ENCODE measurements around the gene MIDN. TPM values are rescaled to one million over a fixed set of nuclear protein-coding genes. Genes with fewer than 3 reads are reported as not detected.

Gene MIDN
- total and polyA plus RNA-seq, 3 donors from 2014 or later, result 30.3 to 42.4 (median 38.2) TPM

DNA sequence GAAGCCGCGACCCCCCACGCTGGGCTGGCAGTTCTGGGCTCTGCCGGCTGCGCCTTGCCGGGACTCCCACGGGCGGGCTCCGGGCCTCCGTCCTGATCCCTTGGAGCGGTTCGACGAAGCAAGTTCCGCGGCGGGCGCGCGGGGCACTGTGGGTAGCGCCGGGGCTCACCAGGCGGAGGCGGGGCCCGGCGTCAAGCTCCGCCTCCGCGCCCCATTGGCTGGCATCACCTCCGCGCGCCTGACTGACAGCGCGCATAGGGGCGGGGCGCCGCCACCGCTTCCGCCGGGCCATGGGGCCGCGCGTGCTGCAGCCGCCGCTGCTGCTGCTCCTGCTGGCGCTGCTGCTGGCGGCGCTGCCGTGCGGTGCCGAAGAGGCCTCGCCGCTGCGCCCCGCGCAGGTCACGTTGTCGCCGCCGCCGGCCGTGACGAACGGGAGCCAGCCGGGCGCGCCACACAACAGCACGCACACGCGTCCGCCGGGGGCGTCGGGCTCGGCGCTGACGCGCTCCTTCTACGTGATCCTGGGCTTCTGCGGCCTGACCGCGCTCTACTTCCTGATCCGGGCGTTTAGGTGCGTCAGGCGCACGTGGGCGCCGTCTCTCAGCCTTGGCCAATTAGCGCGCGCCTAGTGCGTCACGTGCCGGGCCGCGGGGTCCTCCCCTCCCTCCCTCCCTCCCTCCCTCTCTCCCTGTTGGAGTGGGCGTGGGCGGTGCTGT lies 27.0 kb downstream of the MIDN start, which contains the start of gene FAM174C:
TSS of gene FAM174C (plus strand) at position 271 of the 716 bp plus-strand sequence. CDS start at position 291, 20 bp downstream.
- Histone ChIP-seq H3K9me3 (no peaks in the 10 kb centered on the region), H3K4me1 (peaks cover 52% of the 10 kb centered on the region), H3K36me3 (ENCODE audit: low read depth, missing control alignments) (no peaks in the 10 kb centered on the region), H3K27me3 (no peaks in the 10 kb centered on the region), H3K27ac (peak within 1 kb of the TSS; percentile 93 to 99), H3K4me3 (peak within 1 kb of the TSS; percentile 68 to 71)
- TF ChIP-seq POLR2A (IDR thresholded peaks at IDR 0.05) (no peak), CTCF (IDR thresholded peaks at IDR 0.05) (no peak)
- DNase-seq, result peak; percentile 97
- intact Hi-C loops (cut with DNase I; ENCODE audit: low total_unique reads), result no loop called here
- 0% methylated on average over 17 to 48 of the region's 98 CpGs for WGBS, 2 donors

DNA sequence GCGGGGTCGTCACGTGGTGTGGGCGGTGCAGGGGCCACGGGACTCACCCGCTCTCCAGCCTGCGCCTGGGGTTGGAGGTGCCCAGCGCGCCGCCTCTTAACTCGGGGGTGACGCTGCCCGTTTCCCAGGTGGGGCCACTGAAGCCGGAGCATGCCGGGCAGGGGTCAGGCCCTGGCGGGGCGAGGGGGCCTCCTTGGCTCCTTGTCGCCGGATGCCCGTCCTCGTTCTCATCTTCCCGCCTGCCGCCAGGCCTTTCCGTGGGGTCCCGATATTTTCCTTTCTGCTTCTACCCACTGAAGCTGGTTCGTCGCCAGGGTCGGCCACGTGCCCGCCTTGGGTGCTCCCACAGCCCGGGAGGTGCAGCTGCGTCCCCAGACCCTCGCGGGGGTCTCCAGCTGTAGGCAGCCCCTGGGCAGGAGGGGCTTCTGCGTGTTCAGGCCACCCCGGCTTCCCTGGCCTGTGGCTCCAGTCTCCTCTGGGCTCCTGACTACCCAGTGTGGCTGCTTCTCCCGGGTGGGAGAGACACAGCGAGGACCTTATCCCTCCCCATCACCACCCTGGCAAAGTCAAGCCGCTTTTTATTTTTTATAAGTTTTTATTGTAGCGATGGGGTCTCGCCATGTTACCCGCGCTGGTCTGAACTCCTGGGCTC lies 27.7 kb downstream of the MIDN start:
- Histone ChIP-seq H3K27me3 (no peaks in the 10 kb centered on the region), H3K36me3 (ENCODE audit: low read depth, missing control alignments) (no peaks in the 10 kb centered on the region), H3K9me3 (no peaks in the 10 kb centered on the region), H3K27ac (peak overlapping the region; percentile 93 to 99), H3K4me3 (peak overlapping the region; percentile 68 to 71), H3K4me1 (peaks cover 45% of the 10 kb centered on the region)
- WGBS, 2 donors, result 9 to 14% methylated on average over 20 to 42 of the region's 43 CpGs
- DNase-seq, result no peak
- TF ChIP-seq CTCF (IDR thresholded peaks at IDR 0.05) (no peak), POLR2A (IDR thresholded peaks at IDR 0.05) (no peak)
- intact Hi-C loops (cut with DNase I; ENCODE audit: low total_unique reads), result no loop called here

GRCh38 chr19:1276628-1277022 lies 28.2 kb downstream of the MIDN start:
- intact Hi-C loops (cut with DNase I; ENCODE audit: low total_unique reads), result no loop called here
- Histone ChIP-seq H3K27me3 (no peaks in the 10 kb centered on the region), H3K9me3 (no peaks in the 10 kb centered on the region), H3K4me3 (peak overlapping the region; percentile 68 to 71), H3K27ac (peak overlapping the region; percentile 93 to 99), H3K36me3 (ENCODE audit: low read depth, missing control alignments) (no peaks in the 10 kb centered on the region), H3K4me1 (peaks cover 40% of the 10 kb centered on the region)
- WGBS, 2 donors, result 62 to 65% methylated on average over 8 to 10 of the region's 10 CpGs
- DNase-seq, result no peak
- TF ChIP-seq POLR2A (IDR thresholded peaks at IDR 0.05), result no peak
- TF ChIP-seq CTCF (IDR thresholded peaks at IDR 0.05), result no peak

DNA sequence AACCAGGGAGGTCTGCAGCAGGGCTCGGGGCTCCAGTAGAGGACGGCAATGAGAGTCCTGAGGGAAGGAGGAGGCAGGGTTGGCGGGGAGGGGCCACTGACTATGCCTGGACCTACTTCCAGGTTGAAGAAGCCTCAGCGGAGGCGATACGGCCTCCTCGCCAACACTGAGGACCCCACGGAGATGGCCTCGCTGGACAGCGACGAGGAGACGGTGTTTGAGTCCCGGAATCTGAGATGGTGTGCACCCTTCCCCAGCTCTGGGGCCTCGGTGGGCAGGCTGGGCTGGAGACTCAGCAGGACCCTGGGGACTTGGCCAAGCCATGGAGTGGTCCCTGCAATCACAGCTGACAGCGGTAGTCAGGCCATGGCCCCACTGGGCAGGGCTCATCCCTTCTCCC lies 28.7 kb downstream of the MIDN start:
- 56 to 70% methylated on average over 12 to 15 of the region's 15 CpGs for WGBS, 2 donors
- Histone ChIP-seq H3K4me1 (peaks cover 36% of the 10 kb centered on the region), H3K27ac (peak overlapping the region in 1 of 2 donors; percentile 93), H3K9me3 (no peaks in the 10 kb centered on the region), H3K36me3 (ENCODE audit: low read depth, missing control alignments) (no peaks in the 10 kb centered on the region), H3K27me3 (no peaks in the 10 kb centered on the region), H3K4me3 (no peak overlapping the region)
- TF ChIP-seq CTCF (IDR thresholded peaks at IDR 0.05) (no peak), POLR2A (IDR thresholded peaks at IDR 0.05) (no peak)
- intact Hi-C loops (cut with DNase I; ENCODE audit: low total_unique reads), result no loop called here
- no peak for DNase-seq
